H9 (cell line): ENCODE data around the gene P2RX2. TPM values are rescaled to one million over a fixed set of nuclear protein-coding genes. Genes with fewer than 3 reads are reported as not detected.

Source experiments
- DNase-seq: peaks from one replicate; pipeline ENCODE4 v3.0.0-alpha.2; 2017
- H2AFZ ChIP-seq: one replicate; pipeline ENCODE4 v1.6.1; 2013; ENCODE audit warnings: mild to moderate bottlenecking, low read length, control low read depth, moderate library complexity
- H2AK5ac ChIP-seq: 2 replicates; pipeline ENCODE4 v1.6.1; 2013; ENCODE audit warnings: low read length, control low read depth, mixed read lengths; ENCODE audit not compliant: insufficient read length
- H2BK120ac ChIP-seq: one replicate; pipeline ENCODE4 v1.6.1; 2013; ENCODE audit warnings: low read depth, mild to moderate bottlenecking, low read length, control low read depth, inconsistent platforms; ENCODE audit not compliant: poor library complexity, severe bottlenecking
- H2BK12ac ChIP-seq: 2 replicates; pipeline ENCODE4 v1.6.1; 2013; ENCODE audit warnings: low read length, control low read depth, mixed read lengths, low read depth; ENCODE audit not compliant: insufficient read length
- H2BK15ac ChIP-seq: 2 replicates; pipeline ENCODE4 v1.6.1; 2013; ENCODE audit warnings: low read depth, low read length, control low read depth
- H2BK20ac ChIP-seq: one replicate; pipeline ENCODE4 v1.6.1; 2013; ENCODE audit warnings: low read depth, mild to moderate bottlenecking, low read length, control low read depth, inconsistent platforms; ENCODE audit not compliant: poor library complexity, severe bottlenecking
- H2BK5ac ChIP-seq: 2 replicates; pipeline ENCODE4 v1.6.1; 2013; ENCODE audit warnings: low read length, control low read depth, mixed read lengths; ENCODE audit not compliant: insufficient read length
- H3K14ac ChIP-seq: 2 replicates; pipeline ENCODE4 v1.6.1; 2013; ENCODE audit warnings: low read length, control low read depth; ENCODE audit not compliant: insufficient read depth
- H3K18ac ChIP-seq: 2 replicates; pipeline ENCODE4 v1.6.1; 2013; ENCODE audit warnings: low read depth, mild to moderate bottlenecking, mixed read lengths, low read length, control low read depth; ENCODE audit not compliant: insufficient read length
- H3K23ac ChIP-seq: 2 replicates; pipeline ENCODE4 v1.6.1; 2013; ENCODE audit warnings: low read length, control low read depth, mixed read lengths, low read depth; ENCODE audit not compliant: insufficient read length
- H3K23me2 ChIP-seq: 2 replicates; pipeline ENCODE4 v1.6.1; 2013; ENCODE audit warnings: low read depth, mild to moderate bottlenecking, mixed read lengths, low read length, control low read depth; ENCODE audit not compliant: insufficient read length, poor library complexity, severe bottlenecking
- H3K27ac ChIP-seq: 2 replicates; pipeline ENCODE4 v1.5.1; 2013; ENCODE audit warnings: low read length, control low read depth, mixed read lengths, low read depth; ENCODE audit not compliant: insufficient read length
- H3K27me3 ChIP-seq: 2 replicates; pipeline ENCODE4 v1.6.1; 2013; ENCODE audit warnings: low read length, control low read depth, inconsistent platforms; ENCODE audit not compliant: insufficient read depth
- H3K4ac ChIP-seq: 2 replicates; pipeline ENCODE4 v1.6.1; 2013; ENCODE audit warnings: low read depth, mild to moderate bottlenecking, control low read depth, inconsistent platforms, low read length, moderate library complexity
- H3K4me1 ChIP-seq: 2 replicates; pipeline ENCODE4 v1.6.1; 2013; ENCODE audit warnings: low read length, control low read depth, inconsistent platforms; ENCODE audit not compliant: insufficient read depth
- H3K4me2 ChIP-seq: 2 replicates; pipeline ENCODE4 v1.6.1; 2013; ENCODE audit warnings: low read length, control low read depth, mixed read lengths; ENCODE audit not compliant: insufficient read length, insufficient read depth
- H3K56ac ChIP-seq: 2 replicates; pipeline ENCODE4 v1.6.1; 2013; ENCODE audit warnings: low read depth, mild to moderate bottlenecking, mixed read lengths, low read length, control low read depth; ENCODE audit not compliant: insufficient read length
- H3K79me1 ChIP-seq: 2 replicates; pipeline ENCODE4 v1.6.1; 2013; ENCODE audit warnings: low read depth, mild to moderate bottlenecking, moderate library complexity, low read length, control low read depth, inconsistent platforms; ENCODE audit not compliant: insufficient read depth, poor library complexity, severe bottlenecking
- H3K79me2 ChIP-seq: 2 replicates; pipeline ENCODE4 v1.6.1; 2013; ENCODE audit warnings: low read length, control low read depth, inconsistent platforms; ENCODE audit not compliant: insufficient read depth
- H3K9ac ChIP-seq: 2 replicates; pipeline ENCODE4 v1.6.1; 2013; ENCODE audit warnings: low read length, control low read depth, mixed read lengths; ENCODE audit not compliant: insufficient read length; ENCODE audit errors: extremely low read depth
- H3K9me3 ChIP-seq: one replicate; pipeline ENCODE4 v1.6.1; 2013; ENCODE audit warnings: low read depth, low read length, inconsistent platforms; ENCODE audit not compliant: control insufficient read depth
- H3T11ph ChIP-seq: one replicate; pipeline ENCODE4 v1.6.1; 2013; ENCODE audit warnings: mild to moderate bottlenecking, low read length, control low read depth, inconsistent platforms
- H4K20me1 ChIP-seq: one replicate; pipeline ENCODE4 v1.6.1; 2013; ENCODE audit not compliant: control insufficient read depth, insufficient read length, insufficient read depth
- H4K5ac ChIP-seq: 2 replicates; pipeline ENCODE4 v1.6.1; 2013; ENCODE audit warnings: low read depth, mild to moderate bottlenecking, mixed read lengths, low read length, control low read depth; ENCODE audit not compliant: insufficient read length
- H4K8ac ChIP-seq: replicated peaks from 2 replicates; pipeline ENCODE4 v1.6.1; 2013; ENCODE audit warnings: low read length, control low read depth, mixed read lengths, low read depth; ENCODE audit not compliant: insufficient read length
- H4K91ac ChIP-seq: 2 replicates; pipeline ENCODE4 v1.6.1; 2013; ENCODE audit warnings: low read depth, mild to moderate bottlenecking, moderate library complexity, mixed read lengths, low read length, control low read depth; ENCODE audit not compliant: insufficient read length
- H3K27ac Mint-ChIP-seq, 3 experiments: 2 replicates in 2 of 3; 3 replicates in 1 of 3; pipeline ENCODE4 v1.8.0; 2020 to 2021; ENCODE audit warnings: mixed read lengths in 3 of 3, mild to moderate bottlenecking in 1 of 3, moderate library complexity in 1 of 3
- H3K27me3 Mint-ChIP-seq: 2 replicates; pipeline ENCODE4 v1.8.0; 2021; ENCODE audit warnings: low read depth, mild to moderate bottlenecking, moderate library complexity, mixed read lengths
- H3K36me3 Mint-ChIP-seq, 3 experiments: 2 replicates in 2 of 3; 3 replicates in 1 of 3; pipeline ENCODE4 v1.8.0; 2020 to 2021; ENCODE audit warnings: low read depth in 3 of 3, mixed read lengths in 3 of 3; ENCODE audit not compliant: insufficient read depth in 1 of 3
- H3K4me1 Mint-ChIP-seq, 2 experiments: 2 replicates each; pipeline ENCODE4 v1.8.0; 2020; ENCODE audit warnings: mixed read lengths in 2 of 2
- H3K4me3 Mint-ChIP-seq, 2 experiments: 2 replicates in 1 of 2; 3 replicates in 1 of 2; pipeline ENCODE4 v1.8.0; 2020 to 2021; ENCODE audit warnings: mild to moderate bottlenecking in 2 of 2, mixed read lengths in 2 of 2, moderate library complexity in 1 of 2
- H3K9me3 Mint-ChIP-seq, 2 experiments: 2 replicates in 1 of 2; 3 replicates in 1 of 2; pipeline ENCODE4 v1.8.0; 2020; ENCODE audit warnings: mild to moderate bottlenecking in 2 of 2, mixed read lengths in 2 of 2, moderate library complexity in 1 of 2
- WGBS: extraction: QIAGEN DNeasy Blood & Tissue Kit; methylation state at CpG from one replicate; pipeline ENCODE4 v1.1.7; 2013; ENCODE audit warnings: missing lambda C conversion rate, low lambda C conversion rate, mixed read lengths; ENCODE audit not compliant: insufficient read length; ENCODE audit errors: extremely low coverage; 5-methylcytosine and 5-hydroxymethylcytosine counted together
- total RNA-seq: library from RNA; stranded (reverse); gene quantifications from 2 replicates; pipeline ENCODE4 v1.2.1, GENCODE V29; 2021
- TF ChIP-seq, protein P1 (sequence below): fragments of 200-600 bp; sonication (generic); conservative IDR thresholded peaks from 3 replicates; pipeline ENCODE4 v1.8.0; 2021; ENCODE audit warnings: antibody characterized with exemption, mild to moderate bottlenecking

P2RX2 gene
- total RNA-seq, 1 experiment from 2014 or later: 1.8 TPM

DNA sequence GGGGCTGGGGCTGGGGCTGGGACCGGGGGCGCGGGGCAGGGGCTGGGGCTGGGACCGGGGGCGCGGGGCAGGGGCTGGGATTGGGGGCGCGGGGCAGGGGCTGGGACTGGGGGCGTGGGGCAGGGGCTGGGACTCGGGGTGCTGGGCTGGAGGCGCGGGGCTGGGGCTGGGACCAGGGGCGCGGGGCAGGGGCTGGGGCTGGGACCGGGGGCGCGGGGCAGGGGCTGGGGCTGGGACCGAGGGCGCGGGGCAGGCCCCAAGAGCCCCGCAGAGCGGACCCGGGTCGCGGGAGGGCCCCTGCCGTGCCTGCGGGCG is 452 bp downstream of the P2RX2 start:
- Histone ChIP-seq H3K4ac (no peak overlapping the region), H2AFZ (no peak overlapping the region), H2BK20ac (no peak overlapping the region), H3K4me2 (no peak overlapping the region), H3K9ac (no peak overlapping the region), H2AK5ac (no peak overlapping the region), H4K8ac (no peak overlapping the region), H2BK5ac (no peak overlapping the region), H3K79me1 (no peaks in the 10 kb centered on the region), H4K91ac (no peak overlapping the region), H3K4me1 (no peaks in the 10 kb centered on the region), H2BK12ac (no peak overlapping the region), H3K23ac (no peak overlapping the region), H3K18ac (no peak overlapping the region), H3T11ph (no peak overlapping the region), H2BK120ac (no peak overlapping the region), H3K56ac (no peak overlapping the region), H3K27ac (no peak overlapping the region), H3K27me3 (peaks cover 27% of the 10 kb centered on the region), H4K20me1 (no peaks in the 10 kb centered on the region), H2BK15ac (no peak overlapping the region), H3K9me3 (peaks cover 20% of the 10 kb centered on the region), H3K14ac (no peak overlapping the region), H4K5ac (no peak overlapping the region), H3K79me2 (no peaks in the 10 kb centered on the region), H3K23me2 (no peaks in the 10 kb centered on the region)
- no peak overlapping the region for H3K4me3 Mint-ChIP-seq
- TF ChIP-seq, protein P1, sequence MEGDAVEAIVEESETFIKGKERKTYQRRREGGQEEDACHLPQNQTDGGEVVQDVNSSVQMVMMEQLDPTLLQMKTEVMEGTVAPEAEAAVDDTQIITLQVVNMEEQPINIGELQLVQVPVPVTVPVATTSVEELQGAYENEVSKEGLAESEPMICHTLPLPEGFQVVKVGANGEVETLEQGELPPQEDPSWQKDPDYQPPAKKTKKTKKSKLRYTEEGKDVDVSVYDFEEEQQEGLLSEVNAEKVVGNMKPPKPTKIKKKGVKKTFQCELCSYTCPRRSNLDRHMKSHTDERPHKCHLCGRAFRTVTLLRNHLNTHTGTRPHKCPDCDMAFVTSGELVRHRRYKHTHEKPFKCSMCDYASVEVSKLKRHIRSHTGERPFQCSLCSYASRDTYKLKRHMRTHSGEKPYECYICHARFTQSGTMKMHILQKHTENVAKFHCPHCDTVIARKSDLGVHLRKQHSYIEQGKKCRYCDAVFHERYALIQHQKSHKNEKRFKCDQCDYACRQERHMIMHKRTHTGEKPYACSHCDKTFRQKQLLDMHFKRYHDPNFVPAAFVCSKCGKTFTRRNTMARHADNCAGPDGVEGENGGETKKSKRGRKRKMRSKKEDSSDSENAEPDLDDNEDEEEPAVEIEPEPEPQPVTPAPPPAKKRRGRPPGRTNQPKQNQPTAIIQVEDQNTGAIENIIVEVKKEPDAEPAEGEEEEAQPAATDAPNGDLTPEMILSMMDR: no peak
- H3K4me1 Mint-ChIP-seq: peaks cover 5 to 15% of the 10 kb centered on the region in 2 experiments
- no CpG with 5 or more reads among the region's 28 CpGs for WGBS
- H3K36me3 Mint-ChIP-seq: peaks cover 8 to 11% (median 9%) of the 10 kb centered on the region in 3 experiments; a peak in 6 of 7 replicates
- no peak for DNase-seq
- no peak overlapping the region for H3K27ac Mint-ChIP-seq
- peaks cover 21 to 23% of the 10 kb centered on the region in 2 experiments for H3K9me3 Mint-ChIP-seq
- H3K27me3 Mint-ChIP-seq: peaks cover 59% of the 10 kb centered on the region
